Tibial nerve (tissue), 4 donors: ENCODE data around the gene CEP85.

Experiments used
- EP300 ChIP-seq, 2 donors: sonication (generic); formaldehyde crosslinking; IDR thresholded peaks; one replicate each; pipeline ENCODE4 v1.6.1; 2017; ENCODE audit warnings: antibody characterized with exemption in 2 of 2, mild to moderate bottlenecking in 1 of 2
- POLR2A ChIP-seq, 2 donors: fragments of 450-650 bp; IDR thresholded peaks; one replicate each; pipeline ENCODE4 v1.6.1; 2017; ENCODE audit warnings: antibody characterized with exemption in 2 of 2, mild to moderate bottlenecking in 2 of 2, moderate library complexity in 2 of 2
- TF ChIP-seq, protein P1 (sequence below), 5 experiments: fragments of 200-600 bp in 3 of 5; fragments of 450-650 bp in 2 of 5; sonication (generic) in 3 of 5; IDR thresholded peaks; one replicate each; pipeline ENCODE4 v1.5.1; 2016 to 2019; ENCODE audit warnings: antibody characterized with exemption in 5 of 5, mild to moderate bottlenecking in 3 of 5, moderate library complexity in 2 of 5

DNA sequence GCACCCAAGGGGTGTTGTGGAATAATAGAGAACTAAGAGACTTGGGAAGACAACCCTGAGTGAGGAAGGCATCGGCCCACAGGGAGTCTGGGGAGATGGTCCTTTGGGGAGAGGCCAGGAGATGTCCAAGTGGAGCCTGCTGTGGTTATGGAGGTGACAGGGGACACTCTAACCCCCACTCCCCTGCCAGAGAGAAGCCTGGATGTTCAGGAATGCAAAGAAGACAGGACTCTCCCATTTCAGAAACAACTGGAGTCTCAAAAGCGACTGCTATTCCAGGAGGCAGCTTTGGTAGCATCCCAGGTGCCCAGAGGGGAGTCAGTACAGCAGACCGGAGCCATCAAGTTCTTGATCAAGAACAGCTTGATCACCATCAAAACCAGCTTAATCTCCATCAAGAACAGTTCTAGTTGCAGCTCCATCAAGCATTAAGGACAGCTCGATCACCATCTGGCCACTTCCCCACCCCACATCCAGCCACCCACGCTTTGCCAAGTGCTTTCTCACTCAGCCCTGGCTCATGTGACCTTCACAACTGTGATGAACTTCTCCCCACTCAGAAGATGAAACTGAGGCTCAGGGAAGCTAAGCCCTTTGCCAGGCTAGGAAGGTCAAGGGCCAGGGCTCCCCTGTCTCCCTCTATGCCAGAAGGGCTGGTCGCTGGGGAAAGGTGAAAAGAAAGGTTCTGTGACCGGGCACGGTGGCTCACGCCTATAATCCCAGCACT lies 84.5 kb downstream of the CEP85 start:
- TF ChIP-seq, protein P1, sequence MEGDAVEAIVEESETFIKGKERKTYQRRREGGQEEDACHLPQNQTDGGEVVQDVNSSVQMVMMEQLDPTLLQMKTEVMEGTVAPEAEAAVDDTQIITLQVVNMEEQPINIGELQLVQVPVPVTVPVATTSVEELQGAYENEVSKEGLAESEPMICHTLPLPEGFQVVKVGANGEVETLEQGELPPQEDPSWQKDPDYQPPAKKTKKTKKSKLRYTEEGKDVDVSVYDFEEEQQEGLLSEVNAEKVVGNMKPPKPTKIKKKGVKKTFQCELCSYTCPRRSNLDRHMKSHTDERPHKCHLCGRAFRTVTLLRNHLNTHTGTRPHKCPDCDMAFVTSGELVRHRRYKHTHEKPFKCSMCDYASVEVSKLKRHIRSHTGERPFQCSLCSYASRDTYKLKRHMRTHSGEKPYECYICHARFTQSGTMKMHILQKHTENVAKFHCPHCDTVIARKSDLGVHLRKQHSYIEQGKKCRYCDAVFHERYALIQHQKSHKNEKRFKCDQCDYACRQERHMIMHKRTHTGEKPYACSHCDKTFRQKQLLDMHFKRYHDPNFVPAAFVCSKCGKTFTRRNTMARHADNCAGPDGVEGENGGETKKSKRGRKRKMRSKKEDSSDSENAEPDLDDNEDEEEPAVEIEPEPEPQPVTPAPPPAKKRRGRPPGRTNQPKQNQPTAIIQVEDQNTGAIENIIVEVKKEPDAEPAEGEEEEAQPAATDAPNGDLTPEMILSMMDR (IDR thresholded peaks at IDR 0.05), result no peak
- TF ChIP-seq POLR2A (IDR thresholded peaks at IDR 0.05) (no peak), EP300 (IDR thresholded peaks at IDR 0.05) (peak in 1 of 2 donors; percentile 14)
